Natural killer cell (primary cell): Measurements from ENCODE around the gene CAPZA3. TPM values are rescaled to one million over a fixed set of nuclear protein-coding genes. Genes with fewer than 3 reads are reported as not detected.

Experiments
- ATAC-seq, 3 donors: fragments of 150-1000 bp in 2 of 3; fragments of 200-7000 bp in 1 of 3; cut with Tn5 transposase; 1 replicate in 1 of 3; 2 replicates in 2 of 3; pipeline ENCODE4 v1.10.0; 2021; ENCODE audit warnings: mild to moderate bottlenecking in 2 of 3, moderate library complexity in 2 of 3
- DNase-seq, 2 donors: peaks; one replicate each; pipeline versions ENCODE4 v3.0.0 to v3.0.0-alpha.2; 2013 to 2021; ENCODE audit warnings: mixed read lengths in 1 of 2
- H3K27ac ChIP-seq: one replicate; pipeline ENCODE4 v1.5.1; 2013; ENCODE audit warnings: mild to moderate bottlenecking, low read length
- H3K27me3 ChIP-seq: one replicate; pipeline ENCODE4 v1.6.1; 2013; ENCODE audit warnings: low read length; ENCODE audit not compliant: control insufficient read depth, insufficient read depth
- H3K36me3 ChIP-seq: one replicate; pipeline ENCODE4 v1.6.1; 2013; ENCODE audit warnings: low read length; ENCODE audit not compliant: control insufficient read depth, insufficient read depth
- H3K4me1 ChIP-seq: one replicate; pipeline ENCODE4 v1.6.1; 2013; ENCODE audit warnings: low read length; ENCODE audit not compliant: control insufficient read depth, insufficient read depth
- H3K4me3 ChIP-seq: one replicate; pipeline ENCODE4 v1.5.1; 2013; ENCODE audit warnings: low read length
- H3K9me3 ChIP-seq: one replicate; pipeline ENCODE4 v1.6.1; 2013; ENCODE audit warnings: low read length; ENCODE audit not compliant: control insufficient read depth, insufficient read depth
- H3K27ac Mint-ChIP-seq, 2 donors: one replicate each; pipeline ENCODE4 v1.8.0; 2022; ENCODE audit warnings: mild to moderate bottlenecking in 2 of 2, mixed read lengths in 2 of 2, moderate library complexity in 1 of 2
- H3K27me3 Mint-ChIP-seq, 2 donors: one replicate each; pipeline ENCODE4 v1.8.0; 2022; ENCODE audit warnings: low read depth in 2 of 2, mixed read lengths in 2 of 2
- H3K36me3 Mint-ChIP-seq: one replicate; pipeline ENCODE4 v1.8.0; 2022; ENCODE audit warnings: mixed read lengths
- H3K4me1 Mint-ChIP-seq, 2 donors: one replicate each; pipeline ENCODE4 v1.8.0; 2022; ENCODE audit warnings: mixed read lengths in 2 of 2
- H3K4me3 Mint-ChIP-seq: one replicate; pipeline ENCODE4 v1.8.0; 2022; ENCODE audit warnings: mild to moderate bottlenecking, moderate library complexity, mixed read lengths
- H3K9me3 Mint-ChIP-seq, 2 donors: one replicate each; pipeline ENCODE4 v1.8.0; 2022; ENCODE audit warnings: mixed read lengths in 2 of 2
- WGBS: methylation state at CpG from one replicate; pipeline ENCODE4 v1.1.7; 2013; ENCODE audit warnings: missing lambda C conversion rate; ENCODE audit not compliant: insufficient coverage; 5-methylcytosine and 5-hydroxymethylcytosine counted together
- intact Hi-C: fragments of 100-400 bp; cut with micrococcal nuclease; formaldehyde crosslinking; loops from one replicate; pipeline ENCODE4 v1.14.2; 2022
- total RNA-seq, 4 donors: library from RNA; stranded (reverse); fragments of 120-200 nt in 1 of 4; gene quantifications; one replicate each; pipeline versions ENCODE4 v1.2.3 to v1.2.4, GENCODE V29; 2013 to 2022
- TF ChIP-seq, protein P1 (sequence below): fragments of 200-600 bp; IDR thresholded peaks from one replicate; pipeline ENCODE4 v1.8.0; 2022; ENCODE audit warnings: antibody characterized with exemption

The CAPZA3 gene
- total RNA-seq, 3 donors from 2014 or later (not counting 1 experiment from before 2014, with no cell fraction given) = not detected

DNA sequence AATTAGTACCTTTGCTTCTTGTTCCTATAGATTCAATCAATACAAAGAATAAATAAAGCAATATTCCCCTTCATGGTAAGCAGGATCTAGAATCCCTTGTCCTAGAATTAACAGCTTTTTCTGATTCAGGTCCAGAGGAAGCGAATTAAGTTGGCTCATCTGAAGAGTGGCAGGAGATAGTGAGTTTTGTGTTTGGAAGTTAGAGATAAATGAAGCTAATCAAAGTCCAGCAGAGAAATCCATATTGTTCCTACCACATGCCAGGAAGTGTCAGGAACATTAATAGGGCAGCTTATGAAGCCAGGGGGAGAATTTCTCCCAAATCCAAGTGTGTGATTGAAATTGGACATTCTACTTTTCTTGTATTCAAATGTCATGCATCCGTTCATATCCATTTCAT is 13.9 kb downstream of the CAPZA3 start:
- H3K4me1 Mint-ChIP-seq = no peaks in the 10 kb centered on the region
- H3K36me3 ChIP-seq = no peaks in the 10 kb centered on the region
- H3K27me3 Mint-ChIP-seq = no peaks in the 10 kb centered on the region
- intact Hi-C loops = no loop called here
- no peak overlapping the region for H3K4me3 ChIP-seq
- no peak for DNase-seq
- no peak overlapping the region for H3K4me3 Mint-ChIP-seq
- no peak overlapping the region for H3K27ac Mint-ChIP-seq
- no peaks in the 10 kb centered on the region for H3K27me3 ChIP-seq
- no peaks in the 10 kb centered on the region for H3K4me1 ChIP-seq
- peaks cover 3 to 4% of the 10 kb centered on the region in 2 donors for H3K9me3 Mint-ChIP-seq
- no peaks in the 10 kb centered on the region for H3K36me3 Mint-ChIP-seq
- no peak for ATAC-seq
- no peaks in the 10 kb centered on the region for H3K9me3 ChIP-seq
- TF ChIP-seq, protein P1, sequence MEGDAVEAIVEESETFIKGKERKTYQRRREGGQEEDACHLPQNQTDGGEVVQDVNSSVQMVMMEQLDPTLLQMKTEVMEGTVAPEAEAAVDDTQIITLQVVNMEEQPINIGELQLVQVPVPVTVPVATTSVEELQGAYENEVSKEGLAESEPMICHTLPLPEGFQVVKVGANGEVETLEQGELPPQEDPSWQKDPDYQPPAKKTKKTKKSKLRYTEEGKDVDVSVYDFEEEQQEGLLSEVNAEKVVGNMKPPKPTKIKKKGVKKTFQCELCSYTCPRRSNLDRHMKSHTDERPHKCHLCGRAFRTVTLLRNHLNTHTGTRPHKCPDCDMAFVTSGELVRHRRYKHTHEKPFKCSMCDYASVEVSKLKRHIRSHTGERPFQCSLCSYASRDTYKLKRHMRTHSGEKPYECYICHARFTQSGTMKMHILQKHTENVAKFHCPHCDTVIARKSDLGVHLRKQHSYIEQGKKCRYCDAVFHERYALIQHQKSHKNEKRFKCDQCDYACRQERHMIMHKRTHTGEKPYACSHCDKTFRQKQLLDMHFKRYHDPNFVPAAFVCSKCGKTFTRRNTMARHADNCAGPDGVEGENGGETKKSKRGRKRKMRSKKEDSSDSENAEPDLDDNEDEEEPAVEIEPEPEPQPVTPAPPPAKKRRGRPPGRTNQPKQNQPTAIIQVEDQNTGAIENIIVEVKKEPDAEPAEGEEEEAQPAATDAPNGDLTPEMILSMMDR = no peak
- WGBS = 70% methylated on average over 2 of the region's 2 CpGs
- no peak overlapping the region for H3K27ac ChIP-seq

DNA sequence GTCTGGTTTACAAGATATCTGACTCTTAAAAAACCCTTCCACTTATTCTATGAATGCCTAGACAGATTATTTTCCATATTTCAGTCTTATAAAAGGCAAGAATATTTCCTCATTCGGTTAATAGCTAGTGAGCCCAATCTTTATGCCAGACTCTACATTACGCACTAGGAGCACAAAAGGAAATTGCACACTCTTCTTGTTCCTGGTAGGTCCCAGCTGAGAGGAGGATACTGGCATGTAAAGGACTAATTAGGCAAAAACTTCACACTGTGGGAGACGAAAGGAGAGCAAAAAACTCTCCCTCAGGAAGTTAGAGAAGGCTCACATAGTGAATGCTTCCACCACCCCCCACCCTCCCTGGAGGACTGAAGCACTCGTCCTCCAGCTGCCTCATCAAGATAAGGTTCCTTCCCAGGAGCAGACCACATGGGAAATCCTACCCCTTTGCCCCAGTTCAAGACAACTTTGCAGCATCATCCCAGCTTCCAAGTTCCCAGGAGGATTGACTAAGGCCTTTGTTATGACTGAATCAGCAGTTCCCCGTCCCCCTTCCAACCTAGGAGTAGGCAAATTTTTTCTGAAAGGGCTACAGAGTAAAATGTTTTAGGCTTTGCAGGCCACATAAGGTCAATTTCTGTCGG is 14.5 kb downstream of the CAPZA3 start:
- TF ChIP-seq, protein P1 = no peak
- Mint-ChIP-seq H3K4me3 (no peak overlapping the region), H3K36me3 (no peaks in the 10 kb centered on the region), H3K27me3 (no peaks in the 10 kb centered on the region), H3K9me3 (peaks cover 3 to 4% of the 10 kb centered on the region in 2 donors), H3K27ac (no peak overlapping the region), H3K4me1 (no peaks in the 10 kb centered on the region)
- 70% methylated on average over 5 of the region's 6 CpGs for WGBS
- H3K4me3 ChIP-seq = no peak overlapping the region
- ATAC-seq = no peak
- no peaks in the 10 kb centered on the region for H3K27me3 ChIP-seq
- H3K4me1 ChIP-seq = no peaks in the 10 kb centered on the region
- no peak overlapping the region for H3K27ac ChIP-seq
- no peaks in the 10 kb centered on the region for H3K36me3 ChIP-seq
- DNase-seq = no peak
- intact Hi-C loops = no loop called here
- no peaks in the 10 kb centered on the region for H3K9me3 ChIP-seq

DNA sequence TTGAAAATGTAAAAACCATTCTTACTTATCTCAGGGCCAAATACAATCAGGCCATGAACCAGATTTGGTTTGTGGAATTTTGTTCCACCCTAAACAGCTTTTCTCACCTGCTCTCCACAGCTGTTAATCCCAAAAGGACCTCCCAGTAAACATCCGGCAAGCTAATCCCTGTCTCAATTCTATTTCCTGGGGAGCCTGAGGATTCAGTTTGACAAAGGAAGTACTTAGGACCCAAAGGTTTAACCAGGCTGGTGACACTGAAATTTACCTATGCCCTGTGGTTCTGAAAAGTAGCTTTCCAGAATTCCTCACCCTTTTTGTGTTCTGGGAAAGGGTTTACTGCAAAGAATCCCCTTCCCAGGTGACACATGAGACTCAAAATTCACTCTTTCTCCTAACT is 15.0 kb downstream of the CAPZA3 start:
- H3K4me3 ChIP-seq = no peak overlapping the region
- no peak for ATAC-seq
- Mint-ChIP-seq H3K36me3 (no peaks in the 10 kb centered on the region), H3K9me3 (peaks cover 3 to 4% of the 10 kb centered on the region in 2 donors), H3K27ac (no peak overlapping the region), H3K4me1 (no peaks in the 10 kb centered on the region), H3K4me3 (no peak overlapping the region), H3K27me3 (no peaks in the 10 kb centered on the region)
- H3K27ac ChIP-seq = no peak overlapping the region
- no peaks in the 10 kb centered on the region for H3K9me3 ChIP-seq
- DNase-seq = no peak
- 93% methylated on average over 1 of the region's 1 CpG for WGBS
- intact Hi-C loops = no loop called here
- no peaks in the 10 kb centered on the region for H3K4me1 ChIP-seq
- TF ChIP-seq, protein P1 = no peak
- H3K27me3 ChIP-seq = no peaks in the 10 kb centered on the region
- H3K36me3 ChIP-seq = no peaks in the 10 kb centered on the region

DNA sequence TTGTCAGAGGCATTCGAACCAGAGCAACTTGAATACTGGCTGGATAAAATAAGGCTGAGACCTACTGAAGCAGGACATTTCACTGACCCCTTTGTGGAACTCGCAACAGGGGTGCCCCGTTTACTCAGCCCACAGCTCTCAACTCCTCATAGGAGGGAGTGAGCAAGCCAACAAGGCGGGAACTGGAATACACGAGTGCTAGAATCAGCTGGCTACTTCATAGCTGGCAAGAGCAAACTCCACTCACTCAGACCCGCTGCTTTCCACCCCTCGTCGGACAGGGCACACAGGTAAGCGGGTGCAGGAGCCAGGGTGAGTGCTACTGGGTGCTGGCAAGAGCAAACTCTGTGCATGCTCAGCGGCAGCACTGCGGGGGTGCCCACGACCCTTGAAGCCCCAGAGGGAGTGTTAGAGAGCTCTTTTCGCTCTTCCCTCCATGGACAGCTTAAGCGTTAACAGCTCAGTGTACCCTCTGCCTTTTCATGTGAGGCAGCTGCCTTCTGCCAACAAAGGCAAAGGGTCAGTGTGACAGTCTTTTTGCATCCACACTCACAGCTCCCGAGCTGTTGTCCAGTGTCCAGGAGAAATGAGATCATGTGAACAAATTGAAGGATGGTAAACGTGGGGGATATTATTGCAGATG is 15.7 kb downstream of the CAPZA3 start:
- no peaks in the 10 kb centered on the region for H3K27me3 ChIP-seq
- no peaks in the 10 kb centered on the region for H3K27me3 Mint-ChIP-seq
- TF ChIP-seq, protein P1 = no peak
- peaks cover 3 to 4% of the 10 kb centered on the region in 2 donors for H3K9me3 Mint-ChIP-seq
- ATAC-seq (no peak), DNase-seq (no peak)
- no peaks in the 10 kb centered on the region for H3K9me3 ChIP-seq
- H3K36me3 Mint-ChIP-seq = no peaks in the 10 kb centered on the region
- no peaks in the 10 kb centered on the region for H3K4me1 ChIP-seq
- no peak overlapping the region for H3K27ac ChIP-seq
- H3K4me3 ChIP-seq = no peak overlapping the region
- no peak overlapping the region for H3K27ac Mint-ChIP-seq
- 89% methylated on average over 16 of the region's 16 CpGs for WGBS
- H3K4me3 Mint-ChIP-seq = no peak overlapping the region
- intact Hi-C loops = no loop called here
- no peaks in the 10 kb centered on the region for H3K4me1 Mint-ChIP-seq
- H3K36me3 ChIP-seq = no peaks in the 10 kb centered on the region
